Fibroblast of lung (primary cell): ENCODE results near the gene IDH2.

Source experiments
- CTCF ChIP-seq, 2 donors: IDR thresholded peaks in 1 of 2; conservative IDR thresholded peaks in 1 of 2; 1 replicate in 1 of 2; 2 replicates in 1 of 2; pipeline ENCODE4 v1.5.1; 2011 to 2012; ENCODE audit warnings: low read length in 2 of 2, control low read depth in 1 of 2, inconsistent platforms in 1 of 2, low read depth in 1 of 2, mild to moderate bottlenecking in 1 of 2
- EZH2 ChIP-seq: IDR thresholded peaks from 2 replicates; pipeline ENCODE4 v1.5.1; 2012; ENCODE audit warnings: low read length, control low read depth, mild to moderate bottlenecking; ENCODE audit errors: missing control alignments

GRCh38 chr15:90121086-90121485 is 18.8 kb upstream of the IDH2 start:
- no peak for TF ChIP-seq CTCF (conservative IDR thresholded peaks at IDR 0.05 in 1 of 2, IDR thresholded peaks at IDR 0.05 in 1 of 2; ENCODE audit: low read depth in 1 of 2, low read length in 2 of 2)
- no peak for TF ChIP-seq EZH2
